K562 (cell line): ENCODE results near the gene ZNF804A. TPM values are rescaled to one million over a fixed set of nuclear protein-coding genes. Genes with fewer than 3 reads are reported as not detected.

ENCODE experiments used
- MED1 ChIP-seq: sonication (generic); formaldehyde crosslinking; IDR thresholded peaks from 2 replicates; pipeline ENCODE4 v1.8.1; 2023; ENCODE audit warnings: missing genetic modification reagents, borderline replicate concordance
- POLR2AphosphoS2 ChIP-seq: IDR thresholded peaks from 2 replicates; pipeline ENCODE4 v1.6.1; 2012; ENCODE audit warnings: low read length, improper control_type of control experiment
- PTTG1 ChIP-seq: fragments of 450-650 bp; IDR thresholded peaks from 2 replicates; pipeline ENCODE4 v1.6.1; 2016; ENCODE audit warnings: low read depth, mild to moderate bottlenecking, missing genetic modification characterization, missing compliant biosample characterization
- TCFL5 ChIP-seq: fragments of 250-450 bp; sonication (Bioruptor Pico); conservative IDR thresholded peaks from 2 replicates; pipeline ENCODE4 v1.6.1; 2021; ENCODE audit warnings: mild to moderate bottlenecking, moderate library complexity, matching md5 sums
- ZFPM2 ChIP-seq: fragments of 250-450 bp; sonication (Bioruptor Pico); IDR thresholded peaks from 2 replicates; pipeline ENCODE4 v1.5.1; 2022; ENCODE audit warnings: mild to moderate bottlenecking
- ZNF830 ChIP-seq: fragments of 250-450 bp; sonication (Bioruptor Pico); IDR thresholded peaks from 2 replicates; pipeline ENCODE4 v1.5.0; 2021; ENCODE audit warnings: mild to moderate bottlenecking
- polyA plus RNA-seq, 8 experiments: library from polyadenylated mRNA; depleted of rRNA in 4 of 8; stranded (reverse) in 5 of 8; unstranded in 3 of 8; fragments of >200 nt; fragmentation: Nextera tagmentation in 2 of 8; fragmentation: Illumina TruSeq in 1 of 8; extraction: Ambion mirVana in 2 of 8; extraction: Trizol in 1 of 8; gene quantifications; 2 replicates each; pipeline versions ENCODE4 v1.2.1 to v1.2.3, GENCODE V29; 2011 to 2014; ENCODE audit warnings: inconsistent platforms in 1 of 8, missing spikeins in 1 of 8
- total RNA-seq, 7 experiments: library from RNA; depleted of rRNA in 6 of 7; stranded (reverse); fragments of >200 nt in 6 of 7; fragmentation: Illumina TruSeq in 2 of 7; extraction: Trizol in 2 of 7; gene quantifications; 2 replicates each; pipeline versions ENCODE4 v1.2.1 to v1.2.3, GENCODE V29; 2011 to 2021; ENCODE audit warnings: low replicate concordance in 1 of 7
- TF ChIP-seq, protein P1 (sequence below), 2 experiments: IDR thresholded peaks in 1 of 2; conservative IDR thresholded peaks in 1 of 2; 2 replicates each; pipeline ENCODE4 v1.6.1; 2016; ENCODE audit warnings: low read depth in 2 of 2, mild to moderate bottlenecking in 1 of 2, missing compliant biosample characterization in 1 of 2, missing genetic modification characterization in 1 of 2, moderate library complexity in 1 of 2
- TF ChIP-seq, protein P2 (sequence below), 2 experiments: fragments of 250-450 bp in 1 of 2; fragments of 450-650 bp in 1 of 2; sonication (Bioruptor Pico) in 1 of 2; IDR thresholded peaks; 2 replicates each; pipeline versions ENCODE4 v1.6.1 to v1.8.0; 2016 to 2021; ENCODE audit warnings: mild to moderate bottlenecking in 2 of 2, moderate library complexity in 2 of 2, missing compliant biosample characterization in 1 of 2, missing genetic modification characterization in 1 of 2

ZNF804A gene
- total and polyA plus RNA-seq, 9 of the 15 experiments (the other 6 are each of a cell fraction or from before 2014, with no cell fraction given): 0.01 to 1.2 (median 0.73) TPM

DNA sequence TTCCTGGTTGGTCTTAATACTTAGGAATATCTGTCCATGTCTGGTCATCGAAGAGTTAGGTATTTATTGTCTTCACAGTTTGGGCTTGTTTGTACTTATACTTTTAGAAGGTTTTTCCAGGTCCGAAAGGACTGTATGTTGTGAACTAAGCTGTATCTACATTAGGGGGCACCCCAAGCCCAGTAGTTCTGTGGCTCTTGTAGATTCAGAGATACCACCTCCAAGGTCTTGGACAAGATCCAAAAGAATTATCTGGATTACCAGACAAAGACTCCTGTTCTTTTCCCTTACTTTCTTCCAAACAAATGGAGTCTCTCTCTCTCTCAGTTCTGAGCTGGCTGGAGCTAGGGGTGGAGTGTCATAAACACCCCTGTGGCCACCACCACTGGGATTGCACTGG lies 328.7 kb downstream of the ZNF804A start (continued):
- TF ChIP-seq, protein P1, sequence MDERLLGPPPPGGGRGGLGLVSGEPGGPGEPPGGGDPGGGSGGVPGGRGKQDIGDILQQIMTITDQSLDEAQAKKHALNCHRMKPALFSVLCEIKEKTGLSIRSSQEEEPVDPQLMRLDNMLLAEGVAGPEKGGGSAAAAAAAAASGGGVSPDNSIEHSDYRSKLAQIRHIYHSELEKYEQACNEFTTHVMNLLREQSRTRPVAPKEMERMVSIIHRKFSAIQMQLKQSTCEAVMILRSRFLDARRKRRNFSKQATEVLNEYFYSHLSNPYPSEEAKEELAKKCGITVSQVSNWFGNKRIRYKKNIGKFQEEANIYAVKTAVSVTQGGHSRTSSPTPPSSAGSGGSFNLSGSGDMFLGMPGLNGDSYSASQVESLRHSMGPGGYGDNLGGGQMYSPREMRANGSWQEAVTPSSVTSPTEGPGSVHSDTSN (CRISPR knock-in tag; IDR thresholded peaks at IDR 0.05; ENCODE audit: low read depth): no peak
- TF ChIP-seq, protein P1 (tag; conservative IDR thresholded peaks at IDR 0.05; ENCODE audit: low read depth): no peak
- TF ChIP-seq, protein P2, sequence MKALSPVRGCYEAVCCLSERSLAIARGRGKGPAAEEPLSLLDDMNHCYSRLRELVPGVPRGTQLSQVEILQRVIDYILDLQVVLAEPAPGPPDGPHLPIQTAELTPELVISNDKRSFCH (CRISPR knock-in tag; IDR thresholded peaks at IDR 0.05): no peak
- TF ChIP-seq, protein P2 (tag; IDR thresholded peaks at IDR 0.05): no peak
- TF ChIP-seq TCFL5 (CRISPR knock-in tag) (no peak), ZFPM2 (CRISPR knock-in tag) (no peak), PTTG1 (tag) (no peak), MED1 (CRISPR knock-in tag) (no peak), ZNF830 (CRISPR knock-in tag) (no peak), POLR2AphosphoS2 (no peak)
